Stimulated activated CD4-positive, alpha-beta T cell treated with anti-CD3 and anti-CD28 coated beads, Interleukin-15, amount 100 ng/mL, for 24 hours (primary cell): ENCODE measurements around the gene TRIO.
A peak's percentile ranks its signal among the peaks of the same experiment; 100 is the strongest.
"Not testable (repeated sequence)": the region's sequence is repeated elsewhere in the genome, so short reads cannot be mapped to it uniquely, and the experiment has no call there.

Experiments used
- DNase-seq: peaks from one replicate; pipeline ENCODE4 v3.0.0-alpha.2; 2020

TRIO gene

GRCh38 chr5:14424011-14424685, 281.0 kb downstream of the TRIO start:
- DNase-seq, result peak; percentile 46

DNA sequence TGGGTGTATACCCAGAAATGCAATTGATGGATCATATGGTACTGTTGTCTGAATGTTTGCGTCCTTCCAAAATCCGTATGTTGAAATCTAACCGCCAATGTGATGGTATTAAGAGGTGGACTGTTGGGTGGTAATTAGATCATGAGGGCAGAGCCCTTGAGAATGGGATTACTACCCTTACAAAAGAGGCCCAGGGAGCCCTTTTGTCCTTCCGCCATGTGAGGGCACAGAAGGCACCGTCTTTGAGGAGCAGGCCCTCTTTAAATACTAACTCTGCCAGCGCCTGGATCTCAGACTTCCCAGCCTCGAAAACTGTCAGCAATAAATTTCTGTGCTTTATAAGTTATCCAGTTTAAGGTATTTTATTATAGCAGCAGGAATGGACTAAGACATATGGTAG, 282.4 kb downstream of the TRIO start:
- no peak for DNase-seq

DNA sequence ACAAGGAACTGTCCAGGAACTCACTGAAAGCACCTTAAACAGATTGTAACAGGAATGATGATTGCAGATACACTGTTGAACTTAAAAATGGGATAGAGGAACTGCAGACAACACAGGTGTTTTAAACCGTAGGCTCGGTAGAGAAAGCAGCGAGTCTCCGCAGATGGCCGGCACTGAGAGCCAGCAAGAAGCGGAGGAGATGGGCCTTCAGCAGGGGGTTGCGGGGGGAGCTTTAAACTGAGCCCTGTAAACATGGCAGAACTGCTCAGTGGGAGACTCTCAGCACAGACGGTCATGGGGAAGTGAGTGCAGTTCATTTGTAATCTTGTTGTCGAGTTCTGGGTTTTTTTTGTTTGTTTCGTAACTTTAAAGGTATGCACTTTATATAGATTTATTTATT, 283.4 kb downstream of the TRIO start:
- no peak for DNase-seq

DNA sequence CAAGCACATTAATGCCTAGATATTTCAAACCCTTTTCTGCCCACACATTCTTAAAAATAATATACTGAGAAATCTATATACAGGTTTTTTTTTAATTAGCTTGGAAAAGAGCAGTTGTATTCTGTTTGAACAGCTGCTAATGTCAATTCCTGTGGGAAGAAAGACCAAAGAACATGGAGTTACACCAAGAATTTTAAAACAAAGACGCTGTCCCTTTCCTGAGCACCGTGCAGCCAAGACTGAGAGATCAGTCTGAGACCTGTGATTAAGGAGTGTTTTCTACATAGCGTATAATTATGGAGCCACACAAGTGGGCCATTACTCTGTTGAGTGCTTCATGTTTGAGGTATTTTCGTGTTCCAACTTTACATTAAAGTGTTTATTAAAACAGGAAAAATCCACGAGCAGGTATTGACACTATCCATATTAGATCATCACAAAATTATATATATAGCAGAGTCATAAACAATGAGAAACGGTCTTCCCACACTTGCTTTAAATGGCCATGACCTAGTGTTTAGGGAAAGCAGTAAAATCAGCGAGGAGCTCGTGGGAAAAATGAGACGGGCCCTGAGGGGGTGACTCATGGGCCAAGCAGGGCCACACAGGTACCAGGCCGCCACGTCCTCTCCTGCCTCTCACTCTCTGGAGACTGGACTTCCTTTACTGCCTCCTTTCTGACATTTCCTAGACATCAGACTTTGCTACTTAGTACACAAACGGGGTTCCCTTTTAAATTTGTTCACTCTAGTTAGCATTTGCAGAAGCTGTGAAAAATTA, 285.4 kb downstream of the TRIO start:
- DNase-seq, result no peak

GRCh38 chr5:14429101-14430050, 286.2 kb downstream of the TRIO start:
- no peak for DNase-seq

DNA sequence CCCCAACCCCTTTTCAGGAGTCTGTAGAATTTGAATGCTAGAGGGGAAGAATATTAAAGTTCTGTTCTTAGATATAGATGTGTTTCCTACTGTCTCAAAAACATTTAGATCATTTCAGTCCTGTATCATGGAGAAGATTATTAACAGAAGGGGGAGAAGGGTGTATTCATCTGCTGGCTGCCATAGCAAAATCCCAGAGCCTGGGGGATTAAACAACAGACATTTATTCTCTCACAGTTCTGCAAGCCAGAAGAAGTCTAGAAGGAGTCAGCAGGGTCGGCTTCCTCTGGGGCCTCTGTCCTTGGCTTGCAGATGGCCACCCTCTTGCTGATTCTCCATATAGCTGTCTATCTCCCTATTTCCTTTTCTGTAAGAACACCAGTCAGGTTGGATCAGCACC, 288.4 kb downstream of the TRIO start:
- no peak for DNase-seq

GRCh38 chr5:14432931-14433589, 289.9 kb downstream of the TRIO start:
- no peak for DNase-seq

DNA sequence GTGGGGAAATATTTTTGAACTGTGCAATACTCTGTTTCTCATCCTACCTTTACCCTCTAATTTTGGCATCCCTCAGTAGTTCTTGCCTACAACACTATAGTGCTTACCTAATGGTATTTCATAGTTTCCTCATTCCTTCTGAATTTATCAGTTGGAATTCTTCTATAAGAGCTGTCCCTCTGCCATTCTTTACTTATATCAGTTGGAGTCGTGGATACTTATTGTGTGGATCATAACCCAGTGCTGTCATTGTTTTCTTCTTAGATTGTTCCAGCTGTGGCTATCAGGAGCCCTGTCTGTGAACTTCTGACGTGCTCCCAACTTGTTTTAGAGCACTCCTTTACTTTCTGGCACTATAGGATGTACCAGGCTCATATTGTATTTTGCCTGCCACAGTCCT, 292.3 kb downstream of the TRIO start:
- no peak for DNase-seq

GRCh38 chr5:14436122-14436521, 293.0 kb downstream of the TRIO start:
- DNase-seq, result not testable (repeated sequence)

DNA sequence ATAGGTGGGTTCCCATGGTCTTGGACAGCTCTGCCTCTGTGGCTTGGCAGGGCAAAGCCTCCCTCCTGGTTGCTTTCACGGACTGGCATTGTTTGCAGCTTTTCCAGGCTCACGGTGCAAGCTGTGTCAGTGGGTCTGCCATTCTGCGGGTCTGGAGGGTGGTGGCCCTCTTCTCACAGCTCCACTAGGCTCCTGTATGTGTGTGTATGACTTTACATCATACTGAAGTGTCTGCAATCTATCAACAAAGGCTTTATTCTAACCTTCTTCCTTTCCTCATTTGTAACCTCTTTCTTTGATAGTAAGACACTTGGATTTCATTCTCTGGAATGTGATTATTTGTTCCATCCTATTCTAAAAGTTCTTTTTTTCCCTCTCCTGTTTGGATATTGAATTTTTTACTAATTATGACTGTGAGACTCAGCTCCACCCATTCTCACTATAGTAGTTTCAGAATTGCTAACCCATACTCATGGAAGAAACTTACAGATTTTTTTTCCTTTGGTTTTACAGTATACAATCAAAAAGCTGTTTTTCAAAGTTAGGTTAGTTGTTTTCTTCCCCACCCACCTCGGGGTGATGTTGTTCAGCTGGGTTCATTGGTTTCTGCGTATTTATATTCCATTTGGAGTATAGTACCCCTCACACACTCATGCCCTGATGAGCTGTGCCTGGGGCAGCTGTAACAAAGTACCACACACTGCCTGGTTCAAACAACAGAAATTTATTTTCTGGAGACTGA, 293.8 kb downstream of the TRIO start:
- DNase-seq, result no peak

GRCh38 chr5:14438195-14438606, 295.1 kb downstream of the TRIO start:
- DNase-seq, result no peak

GRCh38 chr5:14439087-14439871, 296.1 kb downstream of the TRIO start:
- DNase-seq, result no peak

DNA sequence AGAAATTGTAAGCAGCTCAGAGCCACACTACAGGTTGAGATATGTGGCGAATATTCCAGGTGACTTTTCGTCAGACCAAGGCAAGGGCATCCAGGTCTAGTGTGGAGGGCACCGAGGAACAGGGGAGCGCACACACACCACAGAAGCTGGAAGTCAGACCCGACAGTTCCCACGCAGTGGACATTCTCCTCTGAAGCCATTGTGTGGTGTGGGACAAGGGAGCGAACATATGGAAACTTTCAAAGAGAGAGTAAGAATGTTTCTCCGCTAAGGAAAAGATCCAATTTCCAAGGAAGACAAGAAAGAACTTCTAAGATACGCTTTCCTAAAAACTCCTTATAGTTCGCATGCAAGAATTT, 297.1 kb downstream of the TRIO start:
- no peak for DNase-seq

GRCh38 chr5:14440582-14441431, 297.7 kb downstream of the TRIO start:
- no peak for DNase-seq

- DNase-seq, result no peak
These were observed 298.5 kb downstream of the TRIO start for GRCh38 chr5:14441641-14442040.

DNA sequence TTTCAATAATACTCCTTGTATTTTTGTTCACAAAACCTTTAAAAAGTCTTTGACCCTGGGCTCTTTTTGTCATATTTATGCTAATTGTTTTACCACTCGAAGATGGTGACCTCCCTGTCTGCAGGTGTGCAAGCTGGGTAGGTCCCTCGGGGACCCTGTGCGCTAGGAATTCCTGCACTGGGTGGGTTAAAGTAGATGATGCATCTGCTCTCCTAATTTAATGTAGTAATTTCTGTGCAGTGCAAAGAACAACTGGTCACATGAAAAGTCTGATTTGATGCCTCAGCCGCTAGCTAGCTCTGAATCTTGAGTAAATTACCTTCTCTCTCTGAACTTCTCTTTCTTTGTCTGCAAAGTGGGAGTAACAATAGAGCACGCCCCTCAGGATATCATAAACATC, 299.4 kb downstream of the TRIO start:
- DNase-seq, result no peak

DNA sequence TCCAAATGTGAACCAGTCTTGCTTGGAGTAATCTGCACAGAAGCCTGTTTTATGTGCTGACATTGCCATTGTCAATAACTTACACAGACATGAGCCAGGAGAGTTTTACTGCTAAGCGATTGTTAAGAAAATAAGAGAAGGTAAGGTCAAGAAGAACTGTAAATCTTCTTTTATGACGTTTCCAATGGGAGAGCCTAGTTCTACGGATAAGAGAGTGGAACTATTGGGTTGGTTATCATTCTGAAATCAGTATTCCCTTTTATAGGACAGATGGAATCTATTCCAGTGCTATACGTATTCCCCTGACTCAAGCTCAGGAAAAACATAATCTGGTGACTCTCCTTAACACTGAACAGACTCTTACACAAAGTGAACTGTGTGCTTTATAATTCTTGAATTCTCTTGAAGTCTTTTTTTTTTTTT, 300.5 kb downstream of the TRIO start:
- DNase-seq, result no peak

DNA sequence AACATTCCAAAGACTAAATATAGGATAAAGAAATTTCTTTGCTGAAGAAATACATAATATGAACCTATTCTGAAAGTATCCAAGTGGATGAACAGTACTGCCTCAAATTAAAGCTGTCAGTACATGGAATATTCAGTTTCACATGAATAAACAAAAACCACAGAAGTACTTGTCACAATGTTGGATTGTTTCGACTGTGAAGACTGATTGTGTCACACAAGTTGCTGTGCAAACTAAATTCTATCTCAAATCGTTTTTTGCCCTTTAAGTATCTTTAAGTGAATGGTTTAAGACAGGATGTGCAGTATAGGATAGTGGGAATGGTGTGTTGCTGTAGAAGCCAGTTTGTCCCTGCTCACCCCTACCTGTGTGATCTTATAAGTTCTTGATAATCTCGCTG, 301.0 kb downstream of the TRIO start:
- DNase-seq, result no peak

DNA sequence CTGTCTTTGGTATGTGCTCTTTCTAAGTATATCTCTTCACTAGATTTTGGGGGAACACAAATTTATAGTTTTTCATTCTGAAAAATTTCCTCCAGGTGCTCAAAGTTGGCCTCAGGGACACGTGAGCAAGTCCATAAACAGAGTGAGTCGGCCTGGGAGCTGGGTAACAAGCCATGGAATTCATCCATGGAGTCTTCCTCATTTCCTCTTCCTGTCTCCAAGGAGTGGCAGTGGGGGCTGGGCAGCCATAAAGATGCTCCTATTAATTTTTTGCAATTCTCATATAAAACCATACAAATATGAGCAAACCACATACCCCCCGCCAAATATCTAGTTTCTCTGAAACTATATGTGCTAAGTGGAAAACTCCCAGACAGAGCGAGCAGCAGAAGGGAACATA, 301.9 kb downstream of the TRIO start:
- DNase-seq, result no peak

DNA sequence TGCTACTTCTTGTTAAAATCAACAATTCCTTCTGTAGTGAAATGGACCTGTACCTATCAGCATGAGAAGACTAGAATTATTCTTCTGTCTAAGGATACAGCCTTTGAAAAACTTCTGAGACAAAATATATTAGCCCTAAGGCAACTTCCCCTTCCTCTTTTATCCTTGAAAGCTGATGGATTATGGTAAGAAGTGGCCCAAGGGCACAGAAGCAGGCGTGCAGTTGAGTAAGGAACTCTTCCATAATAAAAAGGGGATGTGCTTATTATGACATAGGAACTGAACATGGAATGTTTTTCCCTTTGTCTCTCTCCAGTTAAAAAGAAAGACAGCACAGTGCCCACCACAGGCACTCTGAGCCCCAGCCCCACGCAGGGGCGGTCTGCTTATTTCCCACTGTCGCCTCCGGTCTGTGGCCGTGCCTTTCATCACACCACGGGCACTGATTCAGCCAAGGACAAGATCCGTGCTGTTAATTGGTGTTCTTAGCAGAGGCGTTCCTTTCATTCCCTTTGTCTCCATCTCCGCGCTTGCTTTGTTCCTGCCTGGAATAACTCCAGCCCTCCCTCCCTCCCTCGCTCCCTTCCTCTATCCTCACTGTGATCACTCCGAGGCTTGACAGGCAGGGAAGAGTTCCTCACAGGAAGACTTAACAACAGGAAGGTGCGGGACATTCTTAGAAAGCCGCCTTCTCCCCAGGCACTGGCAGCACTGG, 302.6 kb downstream of the TRIO start:
- no peak for DNase-seq
